ENCODE measurements around the gene ARFGEF2. TPM values are rescaled to one million over a fixed set of nuclear protein-coding genes. Genes with fewer than 3 reads are reported as not detected.

Gene ARFGEF2
- total and polyA plus RNA-seq, 10 of the 15 experiments (the other 5 are each of a cell fraction or from before 2014, with no cell fraction given), result 5.2 to 24.1 (median 17.7) TPM

DNA sequence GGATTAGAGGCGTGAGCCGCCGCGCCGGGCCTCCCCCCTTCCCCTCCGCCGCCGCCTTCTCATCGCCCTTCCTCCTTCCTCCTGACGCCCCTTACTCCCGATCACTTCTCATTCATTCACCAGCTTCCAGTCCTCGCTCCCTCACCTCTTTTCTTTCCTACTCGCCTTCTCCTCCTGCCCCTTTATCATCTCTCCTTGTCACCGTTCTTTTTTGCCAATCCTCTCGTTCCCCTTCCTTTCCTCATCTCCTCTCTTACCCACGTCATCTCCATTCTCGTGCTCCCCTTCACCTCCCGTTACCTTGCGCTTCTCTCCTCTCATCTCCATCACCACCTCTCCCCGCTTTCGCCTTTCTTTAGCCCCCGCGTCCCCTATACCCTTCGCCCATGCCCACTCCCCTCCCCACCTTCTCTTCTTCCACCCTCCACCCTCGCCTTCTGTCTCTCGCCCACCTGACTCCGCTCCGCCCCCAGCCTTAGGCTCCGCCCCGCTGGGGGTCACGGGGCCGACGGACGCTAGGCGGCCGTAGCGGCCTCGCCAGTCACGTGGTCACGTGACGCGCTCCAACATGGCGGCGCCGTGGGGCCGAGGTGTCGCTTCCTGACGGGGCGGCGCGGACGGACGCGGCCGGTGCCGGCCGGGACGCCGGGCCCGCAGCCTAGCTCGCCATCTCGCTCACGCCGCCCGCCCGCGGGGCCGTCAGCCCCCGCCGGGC lies at the start of gene ARFGEF2 (continued):
- no peak for TF ChIP-seq SRF (IDR thresholded peaks at IDR 0.05; ENCODE audit: low read depth in 2 of 2, low read length in 2 of 2)
- peak; percentile 99 for TF ChIP-seq USF1 (IDR thresholded peaks at IDR 0.05; ENCODE audit: borderline replicate concordance, extremely low read length, insufficient read depth, low read depth, low read length)
- TF ChIP-seq NFYB (IDR thresholded peaks at IDR 0.05; ENCODE audit: insufficient read depth, low read depth, low read length), result no peak
- TF ChIP-seq NKRF (conservative IDR thresholded peaks at IDR 0.05), result peak; percentile 96
- peak; percentile 91 for TF ChIP-seq ATF7 (IDR thresholded peaks at IDR 0.05; ENCODE audit: low read depth)
- no peak; the same call in none of the 2 replicates for TF ChIP-seq STAT1 (conservative IDR thresholded peaks at IDR 0.05)
- no peak for TF ChIP-seq TARDBP (IDR thresholded peaks at IDR 0.05; ENCODE audit: borderline replicate concordance)
- no peak for TF ChIP-seq TCF7 (IDR thresholded peaks at IDR 0.05; ENCODE audit: borderline replicate concordance)
- TF ChIP-seq LARP7 (IDR thresholded peaks at IDR 0.05), result peak; percentile 95
- no peak for TF ChIP-seq ZNF384 (IDR thresholded peaks at IDR 0.05; ENCODE audit: borderline replicate concordance, low read depth, low read length)
- TF ChIP-seq ZNF217 (IDR thresholded peaks at IDR 0.05), result no peak
- TF ChIP-seq SUPT20H (IDR thresholded peaks at IDR 0.05; ENCODE audit: borderline replicate concordance, control insufficient read depth, low read depth, low read length), result no peak
- peak; percentile 86 for TF ChIP-seq CREB1 (IDR thresholded peaks at IDR 0.05; ENCODE audit: low read depth)
- no peak for TF ChIP-seq CHD4 (IDR thresholded peaks at IDR 0.05)
- TF ChIP-seq POLR2A (IDR thresholded peaks at IDR 0.05; ENCODE audit: low read depth, low read length), result peak; percentile 97
- no peak for TF ChIP-seq FOXM1 (IDR thresholded peaks at IDR 0.05; ENCODE audit: low read depth, low read length)
- peak; percentile 93; the same call in 1 of the 2 replicates for TF ChIP-seq YBX1 (IDR thresholded peaks at IDR 0.05)
- TF ChIP-seq KDM1A (IDR thresholded peaks at IDR 0.05; ENCODE audit: borderline replicate concordance), result no peak
- TF ChIP-seq NBN (IDR thresholded peaks at IDR 0.05), result peak; percentile 100
- no peak for TF ChIP-seq EZH2 (IDR thresholded peaks at IDR 0.05; ENCODE audit: borderline replicate concordance, control insufficient read depth, low read depth, low read length)
- no peak for TF ChIP-seq BCL11A (IDR thresholded peaks at IDR 0.05; ENCODE audit: low read depth, low read length)
- peak; percentile 56 for TF ChIP-seq KLF5 (IDR thresholded peaks at IDR 0.05; ENCODE audit: partially characterized antibody)
- TF ChIP-seq CHD2 (IDR thresholded peaks at IDR 0.05; ENCODE audit: borderline replicate concordance, low read depth, low read length), result peak; percentile 57; the same call in 1 of the 2 replicates
- TF ChIP-seq SMARCA5 (IDR thresholded peaks at IDR 0.05), result no peak; the same call in 1 of the 2 replicates
- peak; percentile 88; the same call in 1 of the 2 replicates for TF ChIP-seq TAF1 (IDR thresholded peaks at IDR 0.05; ENCODE audit: borderline replicate concordance, low read depth, low read length)
- no peak for TF ChIP-seq NRF1 (conservative IDR thresholded peaks at IDR 0.05; ENCODE audit: low read depth, low read length)
- TF ChIP-seq TCF3 (IDR thresholded peaks at IDR 0.05; ENCODE audit: borderline replicate concordance, insufficient read depth, low read depth, low read length), result peak; percentile 53; the same call in 1 of the 2 replicates
- TF ChIP-seq TBL1XR1 (IDR thresholded peaks at IDR 0.05; ENCODE audit: low read depth, low read length), result peak; percentile 78; the same call in 1 of the 2 replicates
- peak; percentile 68 for TF ChIP-seq HCFC1 (IDR thresholded peaks at IDR 0.05; ENCODE audit: low read length)
- TF ChIP-seq EGR1 (IDR thresholded peaks at IDR 0.05; ENCODE audit: borderline replicate concordance in 1 of 2, low read depth in 2 of 2, low read length in 2 of 2), result peak; percentile 69 to 75; a peak in 2 of 3 replicates
